Measurements from ENCODE around the gene RNH1. TPM values are rescaled to one million over a fixed set of nuclear protein-coding genes. Genes with fewer than 3 reads are reported as not detected.

Gene RNH1
- total RNA-seq, 1 donor from 2014 or later = 361 TPM

DNA sequence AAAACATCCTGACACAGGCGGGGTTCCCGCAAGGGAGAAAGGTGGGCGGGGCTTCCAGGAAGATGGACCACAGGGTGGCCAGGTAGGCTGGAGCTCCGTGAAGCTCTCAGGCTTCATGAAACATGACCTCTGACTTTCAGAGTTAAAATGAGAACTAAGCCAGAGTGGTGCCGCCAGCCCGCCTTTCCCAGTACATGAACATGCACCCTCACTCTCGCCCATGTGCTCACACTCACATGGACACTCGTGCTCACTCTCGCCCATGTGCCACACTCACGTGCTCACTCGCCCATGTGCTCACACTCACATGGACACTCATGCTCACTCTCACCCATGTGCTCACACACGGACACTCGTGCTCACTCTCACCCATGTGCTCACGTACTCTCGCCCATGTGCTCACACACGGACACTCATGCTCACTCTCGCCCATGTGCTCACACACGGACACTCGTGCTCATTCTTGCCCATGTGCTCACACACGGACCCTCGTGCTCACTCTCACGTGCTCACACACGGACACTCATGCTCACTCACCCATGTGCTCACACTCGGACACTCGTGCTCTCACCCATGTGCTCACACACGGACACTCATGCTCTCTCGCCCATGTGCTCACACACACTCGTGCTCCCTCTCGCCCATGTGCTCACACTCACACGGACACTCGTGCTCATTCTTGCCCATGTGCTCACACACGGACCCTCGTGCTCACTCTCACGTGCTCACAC is 10.0 kb downstream of the RNH1 start:
- FAIRE-seq (peak; percentile 98), DNase-seq (ENCODE audit: low read depth) (no peak)
- no peak overlapping the region for H3K4me3 ChIP-seq (ENCODE audit: low read depth, low read length)
- H3K27me3 ChIP-seq (ENCODE audit: control insufficient read depth, insufficient read depth, low read length) = no peaks in the 10 kb centered on the region
- TF ChIP-seq, protein P1, sequence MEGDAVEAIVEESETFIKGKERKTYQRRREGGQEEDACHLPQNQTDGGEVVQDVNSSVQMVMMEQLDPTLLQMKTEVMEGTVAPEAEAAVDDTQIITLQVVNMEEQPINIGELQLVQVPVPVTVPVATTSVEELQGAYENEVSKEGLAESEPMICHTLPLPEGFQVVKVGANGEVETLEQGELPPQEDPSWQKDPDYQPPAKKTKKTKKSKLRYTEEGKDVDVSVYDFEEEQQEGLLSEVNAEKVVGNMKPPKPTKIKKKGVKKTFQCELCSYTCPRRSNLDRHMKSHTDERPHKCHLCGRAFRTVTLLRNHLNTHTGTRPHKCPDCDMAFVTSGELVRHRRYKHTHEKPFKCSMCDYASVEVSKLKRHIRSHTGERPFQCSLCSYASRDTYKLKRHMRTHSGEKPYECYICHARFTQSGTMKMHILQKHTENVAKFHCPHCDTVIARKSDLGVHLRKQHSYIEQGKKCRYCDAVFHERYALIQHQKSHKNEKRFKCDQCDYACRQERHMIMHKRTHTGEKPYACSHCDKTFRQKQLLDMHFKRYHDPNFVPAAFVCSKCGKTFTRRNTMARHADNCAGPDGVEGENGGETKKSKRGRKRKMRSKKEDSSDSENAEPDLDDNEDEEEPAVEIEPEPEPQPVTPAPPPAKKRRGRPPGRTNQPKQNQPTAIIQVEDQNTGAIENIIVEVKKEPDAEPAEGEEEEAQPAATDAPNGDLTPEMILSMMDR (IDR thresholded peaks at IDR 0.05; ENCODE audit: insufficient read depth, low read length, severe bottlenecking) = no peak
- peaks cover 51% of the 10 kb centered on the region for H3K36me3 ChIP-seq (ENCODE audit: control insufficient read depth, insufficient read depth, low read length)

- FAIRE-seq (no peak), DNase-seq (ENCODE audit: low read depth) (no peak)
- H3K27me3 ChIP-seq (ENCODE audit: control insufficient read depth, insufficient read depth, low read length) = no peaks in the 10 kb centered on the region
- TF ChIP-seq, protein P1 (IDR thresholded peaks at IDR 0.05; ENCODE audit: insufficient read depth, low read length, severe bottlenecking) = no peak
- peaks cover 44% of the 10 kb centered on the region for H3K36me3 ChIP-seq (ENCODE audit: control insufficient read depth, insufficient read depth, low read length)
- no peak overlapping the region for H3K4me3 ChIP-seq (ENCODE audit: low read depth, low read length)
Observed at GRCh38 chr11:495537-495931, 11.5 kb downstream of the RNH1 start.

GRCh38 chr11:494761-495536 is 12.1 kb downstream of the RNH1 start:
- H3K36me3 ChIP-seq (ENCODE audit: control insufficient read depth, insufficient read depth, low read length) = peaks cover 38% of the 10 kb centered on the region
- no peak for FAIRE-seq
- TF ChIP-seq, protein P1 (IDR thresholded peaks at IDR 0.05; ENCODE audit: insufficient read depth, low read length, severe bottlenecking) = no peak
- H3K27me3 ChIP-seq (ENCODE audit: control insufficient read depth, insufficient read depth, low read length) = no peaks in the 10 kb centered on the region
- H3K4me3 ChIP-seq (ENCODE audit: low read depth, low read length) = no peak overlapping the region
- no peak for DNase-seq (ENCODE audit: low read depth)

DNA sequence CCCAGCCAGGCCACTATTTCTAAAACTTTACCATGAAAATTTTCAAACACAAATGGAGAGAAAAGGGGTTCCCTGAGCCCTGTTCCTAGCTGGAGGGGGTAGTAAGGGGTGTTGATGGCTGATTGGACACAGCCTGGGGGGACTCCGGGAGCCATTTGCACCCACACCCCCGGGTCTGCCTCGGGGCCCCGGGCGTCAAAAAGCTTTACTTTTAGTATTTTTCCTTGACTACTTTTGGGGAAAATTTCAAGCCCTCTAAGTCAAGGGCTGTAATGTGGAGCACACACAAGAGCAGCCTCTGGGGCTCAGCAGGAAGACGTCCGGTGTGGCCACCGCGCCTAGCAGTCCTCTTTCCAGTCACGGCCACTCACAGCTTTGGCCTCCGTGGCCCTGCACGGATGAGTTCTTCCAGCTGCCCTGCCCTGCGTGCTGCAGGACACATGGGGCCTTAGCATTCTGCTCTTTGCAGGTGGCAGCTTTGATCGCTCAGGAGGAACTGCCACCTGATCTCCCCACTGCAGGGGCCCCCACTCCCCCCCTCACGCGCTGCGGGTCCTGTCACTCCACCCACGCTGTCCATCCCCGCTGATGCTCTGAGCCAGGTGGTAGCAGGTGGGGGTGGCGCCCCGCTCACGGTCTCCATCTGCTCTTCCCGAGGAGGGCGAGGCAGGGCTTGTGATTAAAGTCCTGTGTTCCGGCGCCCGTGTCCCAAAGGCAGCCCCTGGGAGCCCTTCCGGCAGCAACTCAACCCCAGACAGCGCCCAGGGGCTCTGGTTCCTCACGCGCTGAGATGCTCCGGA is 14.4 kb downstream of the RNH1 start:
- no peak for DNase-seq (ENCODE audit: low read depth)
- FAIRE-seq = no peak
- peaks cover 19% of the 10 kb centered on the region for H3K36me3 ChIP-seq (ENCODE audit: control insufficient read depth, insufficient read depth, low read length)
- no peaks in the 10 kb centered on the region for H3K27me3 ChIP-seq (ENCODE audit: control insufficient read depth, insufficient read depth, low read length)
- H3K4me3 ChIP-seq (ENCODE audit: low read depth, low read length) = no peak overlapping the region
- TF ChIP-seq, protein P1 (IDR thresholded peaks at IDR 0.05; ENCODE audit: insufficient read depth, low read length, severe bottlenecking) = no peak

DNA sequence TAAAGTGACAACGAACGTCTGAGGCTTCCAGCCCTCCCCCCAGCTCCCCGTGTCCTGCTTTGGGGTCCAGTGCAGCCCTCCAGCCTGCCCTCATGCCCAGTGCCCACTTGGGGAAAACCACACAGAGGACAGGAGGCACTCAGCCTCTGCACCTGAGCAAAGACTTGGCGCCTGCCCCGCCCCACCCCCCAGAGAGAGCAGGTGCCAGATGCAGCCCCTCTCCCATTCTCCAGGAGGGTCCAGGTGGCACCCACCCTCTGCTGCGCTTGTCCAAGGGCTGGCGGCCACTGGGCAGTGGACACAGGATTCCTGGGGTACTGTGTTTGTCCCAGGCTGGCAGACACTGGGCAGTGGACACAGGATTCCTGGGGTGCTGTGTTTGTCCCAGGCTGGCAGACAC is 15.7 kb downstream of the RNH1 start:
- H3K27me3 ChIP-seq (ENCODE audit: control insufficient read depth, insufficient read depth, low read length) = no peaks in the 10 kb centered on the region
- FAIRE-seq (no peak), DNase-seq (ENCODE audit: low read depth) (no peak)
- peaks cover 12% of the 10 kb centered on the region for H3K36me3 ChIP-seq (ENCODE audit: control insufficient read depth, insufficient read depth, low read length)
- H3K4me3 ChIP-seq (ENCODE audit: low read depth, low read length) = no peak overlapping the region
- TF ChIP-seq, protein P1 (IDR thresholded peaks at IDR 0.05; ENCODE audit: insufficient read depth, low read length, severe bottlenecking) = no peak

Data from bronchial epithelial cell (primary cell).